ENCODE results near the gene NT5C1A.

The NT5C1A gene

DNA sequence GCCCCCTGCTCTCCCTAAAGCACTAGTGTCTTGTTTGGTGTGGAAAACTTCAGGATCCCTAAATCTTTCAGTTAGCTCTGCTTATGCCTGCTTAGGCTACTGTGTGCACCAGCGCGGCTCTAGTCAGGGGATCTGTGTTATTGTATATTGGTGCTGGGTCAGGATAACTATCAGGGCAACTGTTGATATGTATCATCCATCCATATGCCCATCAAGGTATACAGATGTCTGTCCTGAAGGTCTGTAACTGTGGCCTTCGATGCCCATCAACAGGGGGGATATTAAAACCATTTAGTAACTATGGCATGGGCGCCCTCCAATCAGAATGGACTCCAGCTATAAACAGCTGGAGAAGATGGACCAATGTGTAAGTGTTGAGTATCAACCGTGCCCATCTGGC is 12.4 kb downstream of the NT5C1A start:
- no peak for DNase-seq (ENCODE audit: low read depth in 2 of 2)

DNA sequence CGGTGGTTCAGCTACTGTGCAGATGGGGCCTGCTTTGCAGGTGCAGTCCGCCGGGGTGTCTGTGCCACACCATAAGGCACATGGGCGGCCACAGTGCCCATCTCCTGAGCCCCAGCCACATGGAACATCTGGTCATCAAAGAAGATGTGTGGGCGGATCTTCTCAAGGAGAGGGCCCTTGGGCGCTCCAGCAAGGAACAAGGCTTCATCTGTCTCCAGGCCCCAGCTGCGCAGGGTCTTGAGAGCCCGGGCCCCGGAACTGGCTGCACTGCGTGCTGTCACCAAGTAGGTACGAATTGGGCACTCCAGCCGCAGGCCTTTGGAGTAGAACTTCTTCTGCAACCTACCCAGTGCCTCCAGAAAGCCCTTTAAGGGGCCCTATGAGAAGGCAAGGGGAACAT is 12.8 kb downstream of the NT5C1A start:
- DNase-seq (ENCODE audit: low read depth in 2 of 2), result no peak

DNA sequence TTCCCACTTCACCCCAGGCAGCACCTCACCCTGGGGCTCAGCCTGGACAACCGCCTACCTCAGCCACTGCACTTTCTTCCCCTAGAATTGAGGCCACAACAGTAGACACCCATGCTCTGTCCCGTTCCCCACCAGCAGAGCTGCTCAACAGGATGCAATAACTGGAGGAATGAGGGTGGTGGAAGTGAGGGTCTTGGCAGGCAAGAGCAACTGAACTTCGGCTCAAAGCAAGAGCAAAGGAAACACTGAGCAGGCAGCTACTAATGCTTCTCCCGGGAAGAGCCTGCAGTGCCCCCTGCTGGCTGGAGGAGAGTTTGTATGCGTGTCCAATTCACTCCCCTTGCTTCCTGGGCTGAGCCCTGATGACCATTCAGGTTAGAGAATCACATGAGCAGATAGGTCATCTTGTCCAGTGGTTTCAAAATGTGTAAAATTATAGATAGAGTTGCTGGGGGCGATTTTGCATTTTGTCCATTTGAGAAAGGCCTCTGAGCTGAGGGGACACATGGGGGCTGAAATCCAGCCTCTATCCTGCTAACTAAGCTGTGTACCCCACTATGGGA is 13.9 kb downstream of the NT5C1A start:
- peak; percentile 50 to 56 for DNase-seq (ENCODE audit: low read depth in 2 of 2)

DNA sequence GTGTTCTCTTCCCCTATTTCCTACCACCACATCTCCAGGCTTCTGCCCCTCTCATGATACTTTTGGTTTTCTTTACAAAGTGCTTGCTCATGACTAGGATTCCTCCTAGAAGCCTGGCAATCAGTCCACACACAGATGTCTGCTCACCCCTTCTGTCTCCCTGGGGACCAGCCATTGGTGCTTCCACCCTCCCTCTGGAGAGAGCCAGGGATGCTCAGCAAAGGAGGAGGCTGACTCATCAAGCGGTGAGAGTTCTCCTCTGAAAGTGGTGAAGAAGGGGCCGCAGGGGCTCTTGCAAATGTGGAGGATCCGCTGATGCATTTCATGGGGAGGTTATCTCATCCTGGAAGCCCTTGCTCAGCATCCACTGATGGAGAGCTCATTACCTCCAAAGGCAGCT is 14.5 kb downstream of the NT5C1A start:
- no peak for DNase-seq (ENCODE audit: low read depth in 2 of 2)

DNA sequence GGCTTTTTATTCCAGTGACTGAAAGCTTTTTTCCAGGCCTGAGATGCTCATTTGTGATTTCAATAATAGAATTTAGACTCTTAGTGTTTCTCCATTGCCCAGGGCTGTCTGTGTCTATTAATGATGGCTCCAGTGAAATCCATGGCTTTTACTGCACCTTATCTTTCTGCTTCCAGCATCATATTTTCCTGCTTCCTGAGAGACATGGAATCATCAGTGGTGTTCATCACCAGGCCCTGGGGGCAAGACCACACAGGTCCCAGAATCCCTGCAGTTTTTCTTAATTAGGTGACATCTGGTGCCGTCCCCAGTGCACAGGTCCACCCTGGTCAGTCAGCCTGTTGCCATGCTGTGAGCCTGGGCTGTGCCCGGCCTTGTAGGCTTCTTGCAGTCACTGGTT is 15.5 kb downstream of the NT5C1A start:
- no peak for DNase-seq (ENCODE audit: low read depth in 2 of 2)

DNA sequence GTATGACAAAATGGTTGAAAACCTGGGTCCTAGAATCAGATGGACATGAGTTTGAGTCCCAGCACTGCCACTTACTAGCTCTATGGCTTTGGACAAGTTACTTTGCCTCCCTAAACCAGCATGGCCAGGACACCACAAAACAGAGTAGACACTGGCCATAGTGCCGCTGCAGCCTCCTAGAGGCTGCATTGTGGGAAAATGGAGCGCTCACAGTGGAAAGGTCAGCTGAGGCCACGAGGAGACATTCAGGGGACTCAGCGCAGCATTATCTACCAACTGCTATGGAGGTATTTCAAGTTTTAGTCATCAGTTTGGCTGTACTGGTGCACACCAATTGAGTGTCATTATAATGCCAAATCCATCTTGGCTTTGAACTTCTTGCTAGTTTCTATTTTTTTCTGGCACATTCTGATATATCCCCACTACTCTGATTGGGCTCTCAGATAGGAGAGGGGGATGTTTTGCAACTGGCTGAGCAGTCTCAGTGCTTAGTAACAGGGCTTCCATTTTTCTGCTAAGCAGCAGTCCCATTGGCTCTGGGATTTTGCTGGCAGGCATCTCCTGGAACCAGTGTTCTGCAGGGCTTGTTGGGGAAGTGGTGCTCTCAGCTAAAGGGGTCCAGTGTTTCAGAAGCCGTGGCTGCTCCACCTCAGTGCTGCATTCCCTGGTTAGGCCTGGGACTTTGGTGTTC is 16.2 kb downstream of the NT5C1A start:
- DNase-seq (ENCODE audit: low read depth in 2 of 2), result no peak

DNA sequence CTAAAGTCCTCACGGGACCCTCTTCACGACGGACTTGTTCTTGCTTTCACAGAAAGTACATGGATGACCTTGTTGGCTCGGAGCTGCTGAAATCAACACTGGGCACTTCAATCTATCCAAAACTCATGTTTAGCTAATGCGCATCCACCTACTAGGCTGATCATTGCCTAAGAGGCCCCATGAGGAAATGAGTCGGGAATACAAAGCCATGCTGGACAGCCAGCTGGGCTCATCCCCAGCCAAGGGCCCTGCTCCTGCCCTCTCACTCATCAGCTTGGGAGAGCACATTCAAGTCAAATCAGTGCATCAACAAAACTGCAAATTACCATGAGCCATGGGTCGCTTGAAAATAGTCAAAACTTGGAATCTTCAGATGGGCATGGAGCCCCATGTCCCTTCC is 17.6 kb downstream of the NT5C1A start:
- no peak for DNase-seq (ENCODE audit: low read depth in 2 of 2)

DNA sequence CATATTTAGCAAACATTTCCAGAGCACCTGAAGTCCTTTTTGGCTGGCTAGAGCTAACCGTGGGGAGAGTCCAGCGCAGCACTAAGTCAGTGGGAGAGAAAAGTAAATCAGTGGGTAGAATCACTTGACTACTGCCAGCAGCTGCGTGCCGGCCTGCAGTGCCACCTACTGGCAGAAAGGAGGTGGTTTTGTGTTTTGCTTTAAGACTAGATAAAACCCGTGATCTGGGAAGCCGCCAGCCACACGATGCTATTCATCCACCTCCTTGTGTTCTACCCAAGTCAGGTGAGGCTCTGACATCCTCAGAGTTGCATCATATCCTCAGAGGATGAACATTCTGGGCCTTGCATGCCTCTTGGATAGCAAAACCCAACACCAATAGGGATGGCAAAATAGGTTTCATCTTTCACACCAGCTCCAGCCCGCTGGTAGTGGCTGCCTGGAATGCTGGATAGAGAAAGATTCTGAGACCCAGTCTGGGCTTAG is 18.3 kb downstream of the NT5C1A start:
- peak; percentile 56 to 57 for DNase-seq (ENCODE audit: low read depth in 2 of 2)

DNA sequence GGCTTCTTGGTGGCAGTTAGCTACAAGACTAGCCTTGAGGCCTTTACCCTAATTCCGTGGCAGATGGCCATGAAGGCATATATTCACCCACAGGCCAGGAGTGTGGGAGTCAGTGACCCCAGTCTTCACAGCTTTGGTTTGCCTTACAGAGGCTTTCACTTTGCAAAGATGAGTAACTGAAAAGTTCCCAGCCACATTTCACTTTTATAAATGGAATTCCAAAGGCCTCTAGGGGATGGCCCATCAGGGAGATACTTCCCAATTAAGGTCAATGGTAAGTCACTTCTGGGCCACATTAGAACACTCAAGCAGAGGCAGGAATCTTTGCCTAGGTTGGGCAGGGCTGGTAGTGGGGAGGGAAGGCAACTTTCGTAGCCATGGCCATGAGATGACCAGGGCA is 19.4 kb downstream of the NT5C1A start:
- DNase-seq (ENCODE audit: low read depth in 2 of 2), result no peak

DNA sequence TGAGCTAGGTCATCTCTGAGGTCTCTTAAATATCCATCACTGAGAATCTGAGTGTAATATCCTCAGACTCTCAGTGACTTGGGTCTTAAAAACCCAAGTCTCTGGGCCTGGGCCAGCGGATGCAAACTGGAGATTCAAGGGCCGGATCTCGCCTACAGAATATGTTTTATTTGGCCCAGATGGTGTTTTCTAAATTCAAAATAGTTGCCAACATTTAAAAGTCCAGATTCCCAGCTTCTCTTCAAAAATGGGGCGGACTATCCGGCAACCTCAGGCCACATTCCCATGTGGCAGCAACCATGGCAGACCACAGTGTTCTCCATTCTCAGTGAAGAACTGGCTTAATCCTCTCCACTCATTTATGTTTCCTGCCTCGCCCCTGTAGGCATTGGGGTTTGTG is 19.8 kb downstream of the NT5C1A start:
- no peak for DNase-seq (ENCODE audit: low read depth in 2 of 2)

DNA sequence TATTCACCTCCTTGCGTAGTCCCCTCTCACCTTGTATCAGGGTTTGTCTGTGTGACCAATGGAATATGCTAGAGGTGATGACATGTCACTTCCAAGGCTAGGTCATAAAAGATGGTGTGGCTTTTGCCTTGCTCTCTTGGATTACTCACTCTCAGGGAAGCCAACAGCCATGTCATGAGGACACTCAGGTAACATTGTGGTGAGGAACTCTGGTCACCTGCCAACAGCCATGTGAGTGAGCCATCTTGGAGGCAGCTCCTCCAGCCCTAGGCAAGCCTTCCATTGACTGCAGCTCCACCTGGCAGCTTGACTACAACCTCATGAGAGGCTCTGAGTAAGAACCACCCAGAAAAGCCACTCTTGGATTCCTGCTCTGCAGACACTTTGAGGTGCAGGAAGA is 21.5 kb downstream of the NT5C1A start:
- no peak for DNase-seq (ENCODE audit: low read depth in 2 of 2)

DNA sequence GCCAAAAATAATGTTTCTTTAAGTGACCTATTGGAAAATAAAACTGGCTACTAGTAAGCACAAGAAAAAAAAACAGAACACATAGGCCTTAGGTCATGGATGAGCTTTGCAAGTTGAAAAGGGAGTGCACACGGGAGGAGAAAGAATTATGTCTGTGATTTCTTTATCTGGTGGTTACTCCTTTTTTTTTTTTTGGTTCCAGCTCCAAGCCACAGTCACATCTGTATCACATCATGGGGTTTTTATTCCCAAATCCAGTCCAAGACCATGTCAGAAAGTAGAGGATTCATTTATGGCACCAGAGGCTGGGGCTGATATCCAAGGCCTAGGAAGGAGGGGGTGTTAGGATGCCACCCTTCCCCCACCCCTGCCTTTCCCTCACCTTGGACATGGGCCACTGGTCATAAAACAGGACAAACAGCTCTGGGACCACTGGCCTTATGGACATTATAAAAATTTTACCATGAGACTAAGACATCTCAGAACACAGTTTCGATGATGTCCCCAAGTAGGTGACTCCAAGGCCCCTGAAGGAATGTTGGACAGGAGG is 22.2 kb downstream of the NT5C1A start:
- DNase-seq (ENCODE audit: low read depth in 2 of 2), result no peak

DNA sequence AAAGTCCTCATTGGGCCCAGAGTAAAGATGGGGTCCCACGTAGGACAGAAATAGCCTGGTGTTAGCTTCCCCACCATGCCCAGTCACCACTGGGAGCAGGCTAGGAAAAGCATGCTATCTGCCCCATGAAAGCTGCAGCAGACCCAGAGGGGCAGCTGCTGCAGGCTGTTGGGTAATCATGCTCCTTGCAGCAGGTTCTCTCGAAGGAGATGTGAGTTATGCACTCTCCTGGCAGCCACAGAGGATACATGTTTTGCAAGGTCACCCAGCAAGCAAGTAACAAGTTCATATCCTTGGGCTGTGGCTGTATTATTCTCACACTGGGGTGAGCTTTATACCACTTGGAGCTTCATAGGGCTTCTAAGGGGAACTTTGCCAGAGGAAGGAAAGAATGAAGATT is 23.4 kb downstream of the NT5C1A start:
- no peak for DNase-seq (ENCODE audit: low read depth in 2 of 2)

DNA sequence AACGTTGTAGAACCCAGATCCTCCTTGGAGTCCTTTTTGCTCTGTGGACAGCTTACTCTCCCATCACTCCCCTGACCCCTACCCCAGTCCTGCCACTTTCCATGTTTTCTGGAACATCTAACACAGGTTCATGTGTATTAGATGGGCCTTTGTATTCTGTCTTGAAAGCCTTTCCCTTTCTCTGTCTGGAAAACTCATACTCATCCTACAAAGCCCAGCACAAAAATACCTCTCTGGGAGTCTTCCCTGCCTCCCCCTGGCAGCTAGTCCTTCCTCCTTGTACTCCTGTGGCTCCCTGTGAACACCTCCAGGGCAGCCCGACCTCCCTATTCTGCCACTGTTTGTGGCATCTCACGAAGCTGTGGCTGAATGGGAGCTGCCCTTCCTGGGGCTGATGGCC is 24.7 kb downstream of the NT5C1A start:
- DNase-seq (ENCODE audit: low read depth in 2 of 2), result no peak

DNA sequence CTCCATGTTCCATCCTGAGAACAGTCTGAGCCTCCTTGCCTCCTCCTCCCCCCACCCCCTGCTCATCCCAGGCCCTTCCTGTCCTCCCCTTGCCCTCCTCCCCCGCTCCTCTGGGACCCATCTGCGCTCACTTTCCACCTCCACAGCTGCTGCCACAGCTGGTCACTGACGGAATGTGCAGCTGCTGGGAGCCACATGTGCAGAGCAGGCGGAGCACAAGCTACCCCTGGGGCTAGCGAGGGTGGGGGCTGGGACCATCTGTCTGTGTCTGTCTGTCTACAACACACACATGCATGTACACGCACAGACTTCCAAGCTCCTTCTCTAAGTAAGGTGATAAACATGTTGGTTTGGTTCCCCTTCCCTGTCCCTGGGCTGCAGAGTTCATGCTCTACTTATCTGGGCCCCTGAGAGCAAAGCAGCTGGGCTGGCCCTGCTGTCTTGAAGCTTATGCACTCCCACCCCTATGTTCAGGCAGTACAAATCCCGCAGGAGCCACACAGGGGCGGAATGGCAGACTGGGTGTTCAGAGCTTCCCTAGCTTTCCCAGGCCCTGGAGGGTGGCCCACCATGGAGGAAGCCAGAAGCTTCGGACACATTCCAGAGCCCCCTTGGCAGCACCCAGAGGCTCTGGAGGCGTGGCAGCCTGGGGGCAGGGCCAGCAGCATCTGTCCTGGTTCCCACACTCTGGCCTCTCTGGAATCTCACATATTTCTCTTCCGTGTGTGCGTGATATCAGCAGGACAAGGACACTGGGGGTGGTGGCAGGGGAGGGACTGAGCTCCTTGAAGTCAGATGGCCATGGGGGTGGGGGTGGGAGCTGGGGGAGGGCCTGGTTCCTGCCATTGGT is 25.4 kb downstream of the NT5C1A start:
- no peak for DNase-seq (ENCODE audit: low read depth in 2 of 2)

DNA sequence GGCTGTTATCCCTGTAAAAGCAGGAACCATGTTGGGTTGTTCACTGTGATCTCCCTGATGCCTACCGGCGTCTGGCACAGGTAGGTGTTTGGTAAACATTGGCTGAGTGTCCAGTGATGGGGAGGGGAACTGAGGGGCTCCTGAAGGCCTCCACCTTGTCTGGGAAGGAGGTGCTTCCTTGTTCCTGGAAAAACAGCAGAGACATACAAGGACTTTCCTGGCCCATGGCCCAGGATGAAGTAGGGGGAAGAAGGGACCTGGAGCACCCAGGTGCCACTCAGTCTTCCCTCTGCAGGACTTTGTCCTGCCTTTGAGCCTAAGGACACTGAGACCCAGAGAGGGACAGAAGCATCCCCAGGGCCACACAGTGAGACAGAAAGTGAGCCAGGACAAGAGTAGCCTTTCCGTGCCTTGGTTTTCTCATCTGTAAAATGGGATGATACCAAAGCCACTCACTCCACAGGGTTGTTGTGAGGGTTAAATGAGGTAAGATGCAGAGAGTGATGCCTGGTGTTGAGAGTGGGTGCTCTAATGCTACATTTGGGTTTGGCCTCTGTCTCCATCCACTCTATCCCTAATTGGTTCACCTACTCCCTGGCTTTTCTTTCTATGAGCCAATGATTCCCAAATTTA is 26.4 kb downstream of the NT5C1A start:
- DNase-seq (ENCODE audit: low read depth in 2 of 2), result no peak

DNA sequence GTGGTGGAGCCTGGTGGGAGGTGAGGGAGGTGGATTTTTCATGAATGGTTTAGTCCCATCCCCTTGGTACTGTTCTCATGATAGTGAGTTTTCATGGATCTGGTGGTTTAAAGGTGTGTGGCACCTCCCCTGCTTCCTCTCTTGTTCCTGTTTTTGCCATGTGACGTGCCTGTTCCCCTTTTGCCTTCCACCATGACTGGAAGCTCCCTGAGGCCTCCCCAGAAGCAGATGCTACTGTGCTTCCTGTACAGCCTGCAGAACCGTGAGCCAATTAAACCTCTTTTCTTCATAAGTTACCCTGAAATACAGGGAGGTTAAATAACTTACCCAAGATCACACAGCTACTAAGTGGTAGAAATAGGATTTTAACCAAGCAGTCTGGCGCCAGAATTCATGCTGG is 28.2 kb downstream of the NT5C1A start:
- no peak for DNase-seq (ENCODE audit: low read depth in 2 of 2)

DNA sequence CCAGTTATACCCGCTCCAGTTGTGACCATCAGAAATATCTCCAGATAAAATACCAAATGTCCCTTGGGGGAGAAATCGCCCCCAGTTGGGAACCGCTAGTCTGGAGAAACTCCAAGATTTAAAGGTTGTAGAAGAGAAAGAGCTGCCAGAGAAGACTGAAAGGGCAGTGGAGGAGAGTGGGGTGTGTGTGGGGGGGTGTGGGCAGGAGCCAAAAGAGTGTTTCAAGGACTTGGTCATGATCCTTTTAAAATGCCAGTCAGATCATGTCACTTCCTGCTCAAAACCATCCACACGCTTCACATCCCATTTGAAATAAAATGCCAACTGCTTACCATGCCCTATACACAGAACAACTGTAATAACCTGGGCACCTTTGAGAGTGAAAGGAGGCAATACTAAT is 29.1 kb downstream of the NT5C1A start:
- DNase-seq (ENCODE audit: low read depth in 2 of 2), result no peak

DNA sequence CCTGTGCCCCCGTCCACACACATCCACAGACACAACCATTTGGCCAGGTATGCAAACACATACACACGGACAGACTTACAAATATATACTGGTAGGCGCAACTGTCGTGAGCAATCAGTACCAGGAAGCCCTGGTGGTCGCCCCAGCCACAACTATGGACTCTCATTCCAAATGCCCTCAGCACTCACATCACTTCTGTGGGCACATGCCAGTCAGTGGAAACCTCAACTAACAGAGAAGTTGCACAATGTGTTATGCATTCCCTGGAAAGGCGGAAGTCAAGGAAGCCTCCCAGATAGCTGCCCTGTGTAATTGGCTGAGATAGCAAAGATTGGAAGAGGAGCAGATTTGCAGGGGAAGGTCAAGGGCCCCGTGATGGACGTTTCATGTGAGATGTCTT is 31.0 kb downstream of the NT5C1A start:
- no peak for DNase-seq (ENCODE audit: low read depth in 2 of 2)

DNA sequence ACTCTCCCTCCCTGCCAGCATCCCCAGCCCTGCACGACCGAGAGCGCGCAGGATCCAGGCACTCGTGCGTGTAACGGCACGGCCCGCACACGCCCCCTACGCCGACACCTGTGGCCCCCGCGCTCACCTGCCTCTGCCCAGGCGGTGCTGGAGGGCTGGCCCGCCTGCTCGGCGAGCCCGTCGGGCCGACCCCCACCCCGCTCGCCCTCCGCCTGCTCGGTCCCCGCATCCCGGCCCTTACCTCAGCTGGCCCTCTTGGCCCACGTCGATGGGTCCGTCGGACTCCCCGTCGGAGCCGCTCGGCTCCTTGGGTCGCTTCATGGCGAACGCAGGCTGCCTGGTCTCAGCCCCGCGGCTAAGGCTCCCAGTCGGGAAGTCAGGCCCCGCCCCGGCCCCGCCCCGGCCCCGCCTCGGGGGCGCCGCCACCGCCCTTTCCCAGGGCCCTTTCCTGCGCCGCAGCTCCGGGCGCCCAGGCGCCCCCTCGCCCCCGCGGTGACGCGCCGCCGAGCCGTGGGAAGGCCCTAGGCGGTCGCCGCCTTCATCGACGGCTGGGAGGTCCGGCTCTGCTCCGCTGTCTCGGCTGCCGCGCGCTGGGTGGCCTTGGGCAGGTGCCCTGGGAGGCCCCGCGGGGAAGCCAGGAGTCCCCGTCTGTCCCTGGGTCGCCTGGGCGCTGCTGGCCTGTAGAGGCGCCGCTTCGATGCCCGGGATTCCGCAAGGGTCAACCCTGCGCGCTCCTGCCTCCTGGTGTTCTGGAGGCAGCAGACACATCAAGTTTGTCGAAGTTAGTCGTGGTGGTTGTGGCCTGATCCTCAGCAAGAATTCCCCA is 32.4 kb downstream of the NT5C1A start, which contains the start of gene HEYL:
HEYL (minus strand) TSS at position 339 of the 826 bp plus-strand sequence; CDS start at position 321, 18 bp downstream.
- peak; percentile 59 to 64 for DNase-seq (ENCODE audit: low read depth in 2 of 2)

DNA sequence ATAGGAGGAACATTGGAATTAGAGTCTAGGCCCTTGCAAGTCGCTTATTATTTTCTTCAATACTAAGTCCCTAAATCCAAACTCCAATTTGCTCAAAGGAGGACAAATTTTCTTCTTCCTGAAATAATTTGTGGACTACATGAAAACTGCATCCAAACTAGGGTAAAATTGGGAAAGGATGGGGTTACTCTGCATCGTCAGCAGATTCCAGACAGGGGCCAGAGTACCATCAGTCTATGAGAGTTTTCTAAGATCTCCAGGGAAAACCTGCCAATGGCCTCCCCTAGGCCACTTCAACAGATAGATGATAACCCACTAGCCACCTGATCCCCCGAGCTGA is 33.0 kb downstream of the NT5C1A start:
- no peak for DNase-seq (ENCODE audit: low read depth in 2 of 2)

Measured in stimulated activated CD8-positive, alpha-beta memory T cell treated with anti-CD3 and anti-CD28 coated beads, Interleukin-15, amount 100 ng/mL, for 48 hours (primary cell).